ENCODE measurements around the gene ATF1.
A peak's percentile ranks its signal among the peaks of the same experiment; 100 is the strongest.

ATF1 gene

GRCh38 chr12:50763639-50764285, at the start of gene ATF1:
Gene ATF1 (plus strand): TSS chr12:50764101. CDS start chr12:50780146, 16,045 bp downstream.
- DNase-seq (ENCODE audit: low read depth in 2 of 2), result peak; percentile 73 to 76

- DNase-seq (ENCODE audit: low read depth in 2 of 2), result no peak
Observed at GRCh38 chr12:50715174-50715573, 48.7 kb upstream of the ATF1 start.

- DNase-seq (ENCODE audit: low read depth in 2 of 2), result no peak
Observed at GRCh38 chr12:50718760-50719159, 45.1 kb upstream of the ATF1 start.

- DNase-seq (ENCODE audit: low read depth in 2 of 2), result no peak
Observed at GRCh38 chr12:50720085-50720484, 43.8 kb upstream of the ATF1 start.

GRCh38 chr12:50720501-50720900, 43.4 kb upstream of the ATF1 start:
- DNase-seq (ENCODE audit: low read depth in 2 of 2), result no peak

GRCh38 chr12:50723865-50724264, 40.0 kb upstream of the ATF1 start:
- DNase-seq (ENCODE audit: low read depth in 2 of 2), result no peak

- DNase-seq (ENCODE audit: low read depth in 2 of 2), result no peak
Observed at GRCh38 chr12:50725011-50725942, 38.6 kb upstream of the ATF1 start.

GRCh38 chr12:50727466-50727865, 36.4 kb upstream of the ATF1 start:
- DNase-seq (ENCODE audit: low read depth in 2 of 2), result no peak

GRCh38 chr12:50728417-50728816, 35.5 kb upstream of the ATF1 start:
- DNase-seq (ENCODE audit: low read depth in 2 of 2), result no peak

- no peak for DNase-seq (ENCODE audit: low read depth in 2 of 2)
Observed at GRCh38 chr12:50728841-50729240, 35.1 kb upstream of the ATF1 start.

GRCh38 chr12:50732591-50732990, 31.3 kb upstream of the ATF1 start:
- DNase-seq (ENCODE audit: low read depth in 2 of 2), result no peak

- DNase-seq (ENCODE audit: low read depth in 2 of 2), result no peak
Observed at GRCh38 chr12:50733706-50734105, 30.2 kb upstream of the ATF1 start.

GRCh38 chr12:50734409-50735263, 29.3 kb upstream of the ATF1 start:
- DNase-seq (ENCODE audit: low read depth in 2 of 2), result no peak

GRCh38 chr12:50739611-50740010, 24.3 kb upstream of the ATF1 start:
- DNase-seq (ENCODE audit: low read depth in 2 of 2), result no peak

- DNase-seq (ENCODE audit: low read depth in 2 of 2), result no peak
Observed at GRCh38 chr12:50740307-50740706, 23.6 kb upstream of the ATF1 start.

- no peak for DNase-seq (ENCODE audit: low read depth in 2 of 2)
Observed at GRCh38 chr12:50742776-50743175, 21.1 kb upstream of the ATF1 start.

- no peak for DNase-seq (ENCODE audit: low read depth in 2 of 2)
Observed at GRCh38 chr12:50745861-50746260, 18.0 kb upstream of the ATF1 start.

GRCh38 chr12:50746431-50746830, 17.5 kb upstream of the ATF1 start:
- no peak for DNase-seq (ENCODE audit: low read depth in 2 of 2)

GRCh38 chr12:50747817-50748216, 16.1 kb upstream of the ATF1 start:
- no peak for DNase-seq (ENCODE audit: low read depth in 2 of 2)

GRCh38 chr12:50749459-50749882, 14.4 kb upstream of the ATF1 start:
- no peak for DNase-seq (ENCODE audit: low read depth in 2 of 2)

- DNase-seq (ENCODE audit: low read depth in 2 of 2), result no peak
Observed at GRCh38 chr12:50750366-50750765, 13.5 kb upstream of the ATF1 start.
